Measurements from ENCODE around the gene PEMT. TPM values are rescaled to one million over a fixed set of nuclear protein-coding genes. Genes with fewer than 3 reads are reported as not detected.

The PEMT gene
- total and polyA plus RNA-seq, 2 of the 8 experiments (the other 6 are each of a cell fraction or from before 2014, with no cell fraction given): 42.0 to 118 TPM

DNA sequence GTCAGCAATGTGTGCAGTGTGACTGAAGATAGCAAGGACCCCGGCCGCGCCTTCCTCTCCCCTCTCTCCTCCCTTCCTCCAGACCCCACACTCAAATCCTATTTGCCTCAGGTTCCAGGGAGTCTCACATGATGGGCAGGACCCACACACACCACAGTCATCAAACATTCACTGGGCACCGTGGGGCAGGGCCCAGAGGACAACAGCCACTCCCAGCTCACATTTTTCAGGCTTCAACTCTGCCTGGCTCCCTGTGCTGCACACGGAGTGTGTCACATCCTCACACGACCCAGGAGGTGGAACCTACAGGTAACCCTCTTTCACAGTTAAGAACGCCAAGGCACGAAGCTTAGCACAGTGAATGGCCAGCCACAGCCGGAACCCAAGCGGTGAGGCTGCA, 30.5 kb downstream of the PEMT start:
- Histone ChIP-seq H3K23ac (ENCODE audit: insufficient read length) (no peak overlapping the region), H3K9ac (replicated peaks in 1 of 4; ENCODE audit: extremely low read depth in 1 of 4, low read depth in 3 of 4, low read length in 3 of 4) (no peak overlapping the region), H3K4me3 (ENCODE audit: extremely low read depth in 1 of 4, insufficient read depth in 2 of 4, low read depth in 3 of 4, low read length in 4 of 4) (no peak overlapping the region), H3K9me3 (ENCODE audit: insufficient read depth in 2 of 2, low read depth in 1 of 2, low read length in 1 of 2) (no peaks in the 10 kb centered on the region), H3K79me2 (ENCODE audit: control insufficient read depth in 1 of 2, insufficient read depth in 2 of 2, low read length in 2 of 2) (no peaks in the 10 kb centered on the region), H3K4me1 (replicated peaks in 1 of 4; ENCODE audit: control insufficient read depth in 3 of 4, insufficient read depth in 4 of 4, low read length in 3 of 4) (peaks cover 0 to 10% (median 8%) of the 10 kb centered on the region in 4 experiments; a peak in 5 of 7 replicates), H3K18ac (ENCODE audit: extremely low read depth, low read length) (no peak overlapping the region), H2AFZ (ENCODE audit: low read length) (no peak overlapping the region), H3K27ac (ENCODE audit: low read depth, low read length) (no peak overlapping the region), H4K8ac (ENCODE audit: extremely low read depth, insufficient read depth, low read length) (no peak overlapping the region), H3K79me1 (ENCODE audit: low read depth, low read length) (no peaks in the 10 kb centered on the region), H2BK5ac (ENCODE audit: low read depth, low read length) (no peak overlapping the region; the same call in 1 of the 2 replicates), H4K5ac (ENCODE audit: insufficient read length, low read depth, low read length) (no peak overlapping the region), H3K23me2 (ENCODE audit: low read depth, low read length) (no peaks in the 10 kb centered on the region), H2BK120ac (replicated peaks; ENCODE audit: low read depth, low read length) (no peak overlapping the region), H2AK5ac (ENCODE audit: low read depth, low read length) (peak overlapping the region; percentile 24; the same call in 1 of the 2 replicates), H3K14ac (ENCODE audit: insufficient read length) (no peak overlapping the region), H4K91ac (replicated peaks; ENCODE audit: insufficient read length, low read length) (no peak overlapping the region), H3K4ac (replicated peaks; ENCODE audit: insufficient read length, low read depth, low read length) (no peak overlapping the region), H3K36me3 (ENCODE audit: control insufficient read depth in 2 of 4, insufficient read depth in 4 of 4, low read length in 3 of 4) (no peaks in the 10 kb centered on the region), H4K20me1 (replicated peaks in 1 of 2; ENCODE audit: control insufficient read depth in 1 of 2, insufficient read depth in 2 of 2, low read length in 2 of 2) (peaks cover 0 to 1% of the 10 kb centered on the region in 2 experiments), H3K27me3 (replicated peaks in 1 of 4; ENCODE audit: control insufficient read depth in 3 of 4, extremely low read depth in 1 of 4, insufficient read depth in 3 of 4, low read length in 3 of 4) (no peaks in the 10 kb centered on the region), H3K56ac (replicated peaks; ENCODE audit: insufficient read length, low read depth, low read length) (no peak overlapping the region), H3K4me2 (ENCODE audit: insufficient read depth in 1 of 2, low read depth in 2 of 2, low read length in 2 of 2) (no peak overlapping the region), H2BK20ac (ENCODE audit: low read length) (no peak overlapping the region), H2BK15ac (ENCODE audit: low read length) (0 out of 2 replicates have a peak overlapping the region, but pooled peaks have one; percentile 10), H2BK12ac (ENCODE audit: low read depth, low read length) (0 out of 2 replicates have a peak overlapping the region, but pooled peaks have one; percentile 23)
- TF ChIP-seq YY1 (IDR thresholded peaks at IDR 0.05; ENCODE audit: low read depth, low read length): no peak
- no peak for TF ChIP-seq RAD21 (IDR thresholded peaks at IDR 0.05 in 1 of 2, conservative IDR thresholded peaks at IDR 0.05 in 1 of 2; ENCODE audit: low read depth in 2 of 2, low read length in 2 of 2)
- no peak for TF ChIP-seq RBBP5 (IDR thresholded peaks at IDR 0.05; ENCODE audit: borderline replicate concordance, low read depth, low read length)
- TF ChIP-seq SP4 (IDR thresholded peaks at IDR 0.05; ENCODE audit: low read length): no peak
- TF ChIP-seq, protein P1, sequence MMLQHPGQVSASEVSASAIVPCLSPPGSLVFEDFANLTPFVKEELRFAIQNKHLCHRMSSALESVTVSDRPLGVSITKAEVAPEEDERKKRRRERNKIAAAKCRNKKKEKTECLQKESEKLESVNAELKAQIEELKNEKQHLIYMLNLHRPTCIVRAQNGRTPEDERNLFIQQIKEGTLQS (IDR thresholded peaks at IDR 0.05; ENCODE audit: insufficient read depth, low read depth, low read length): no peak
- no peak for TF ChIP-seq GTF2F1 (IDR thresholded peaks at IDR 0.05; ENCODE audit: borderline replicate concordance, low read depth, low read length)
- no peak for TF ChIP-seq PHF8 (conservative IDR thresholded peaks at IDR 0.05; ENCODE audit: low read depth, low read length)
- no peak for DNase-seq (ENCODE audit: low read depth in 1 of 2, low spot score in 2 of 2)
- WGBS, 2 experiments (ENCODE audit: extremely low coverage in 1 of 2, insufficient coverage in 1 of 2, insufficient read length in 1 of 2, insufficient replicate concordance in 2 of 2, low coverage in 1 of 2, low lambda C conversion rate in 2 of 2, missing lambda C conversion rate in 1 of 2): 89% methylated on average over 7 of the region's 10 CpGs; no CpG with 5 or more reads in 1 of the 2 experiments
- ChIA-PET CTCF (ENCODE audit: partially characterized antibody) (interaction anchor here (1.0 to 4.9 kb wide), 7 partner anchors 8 to 64 kb away, joined by 3 to 29 read pairs (median 5); no protein-coding TSS in a partner anchor), POLR2A (ENCODE audit: partially characterized antibody) (interaction anchor here (1.1 kb wide), 1 partner anchor 64 kb away, joined by 4 read pairs; no protein-coding TSS in a partner anchor)
- FAIRE-seq: no peak

Data from H1 (cell line).